Transverse colon (tissue), 4 donors: ENCODE results near the gene DNMBP. TPM values are rescaled to one million over a fixed set of nuclear protein-coding genes. Genes with fewer than 3 reads are reported as not detected.

ENCODE experiments used
- DNase-seq: peaks from one replicate; pipeline ENCODE4 v3.0.0-alpha.2; 2019
- H3K27ac ChIP-seq, 4 donors: fragments of 200-600 bp; sonication (generic); 2 replicates each; pipeline ENCODE4 v1.5.1; 2016 to 2018; ENCODE audit warnings: inconsistent platforms in 4 of 4
- H3K27me3 ChIP-seq: fragments of 200-600 bp; sonication (generic); 2 replicates; pipeline ENCODE4 v1.5.1; 2017; ENCODE audit warnings: inconsistent platforms
- H3K36me3 ChIP-seq, 4 donors: fragments of 200-600 bp; sonication (generic); 2 replicates each; pipeline ENCODE4 v1.5.1; 2017 to 2019; ENCODE audit warnings: inconsistent platforms in 4 of 4
- H3K4me1 ChIP-seq, 4 donors: fragments of 200-600 bp; sonication (generic); 2 replicates each; pipeline ENCODE4 v1.5.1; 2017 to 2020; ENCODE audit warnings: inconsistent platforms in 4 of 4
- H3K4me3 ChIP-seq, 4 donors: fragments of 200-600 bp; sonication (generic); 1 replicate in 1 of 4; 2 replicates in 3 of 4; pipeline versions ENCODE4 v1.5.1 to v1.6.1; 2017 to 2019; ENCODE audit warnings: inconsistent platforms in 4 of 4
- H3K9me3 ChIP-seq, 2 donors: fragments of 200-600 bp; sonication (generic); 2 replicates each; pipeline ENCODE4 v1.5.1; 2017 to 2019; ENCODE audit warnings: inconsistent platforms in 2 of 2
- CTCF ChIP-seq, 5 experiments: fragments of 200-600 bp in 3 of 5; fragments of 450-650 bp in 2 of 5; sonication (generic) in 3 of 5; IDR thresholded peaks; 1 replicate in 2 of 5; 2 replicates in 3 of 5; pipeline ENCODE4 v1.5.1; 2016 to 2017; ENCODE audit warnings: antibody characterized with exemption in 5 of 5, inconsistent platforms in 3 of 5, mild to moderate bottlenecking in 2 of 5, moderate library complexity in 1 of 5
- EP300 ChIP-seq: sonication (generic); formaldehyde crosslinking; IDR thresholded peaks from one replicate; pipeline ENCODE4 v1.6.1; 2017; ENCODE audit warnings: antibody characterized with exemption, low read depth
- POLR2A ChIP-seq: fragments of 450-650 bp; IDR thresholded peaks from one replicate; pipeline ENCODE4 v1.6.1; 2016; ENCODE audit warnings: antibody characterized with exemption, mild to moderate bottlenecking, moderate library complexity
- POLR2AphosphoS5 ChIP-seq, 3 donors: sonication (generic); formaldehyde crosslinking; IDR thresholded peaks; one replicate each; pipeline ENCODE4 v1.6.1; 2016; ENCODE audit warnings: antibody characterized with exemption in 3 of 3
- WGBS, 2 donors: methylation state at CpG; one replicate each; pipeline ENCODE4 v1.1.5; 2018; ENCODE audit warnings: low coverage in 1 of 2; 5-methylcytosine and 5-hydroxymethylcytosine counted together
- in situ Hi-C, 4 donors: fragments of 200-750 bp; cut with MboI; loops; one replicate each; pipeline versions ENCODE4 v1.15.0 to v1.15.1; 2017; ENCODE audit warnings: low sequenced_read_pairs in 3 of 4, low pct_ligation_motif_present in 1 of 4, low pct_unique_long_range_greater_than_20kb in 1 of 4
- intact Hi-C: fragments of 100-400 bp; cut with DNase I; formaldehyde crosslinking; loops from one replicate; pipeline ENCODE4 v1.15.1; 2023; ENCODE audit warnings: low total_unique reads
- total RNA-seq, 4 donors: library from RNA; depleted of rRNA; stranded (reverse); fragments of >200 nt; gene quantifications; one replicate each; pipeline ENCODE4 v1.1.0, GENCODE V29; 2016

The DNMBP gene
- total RNA-seq, result 10 to 100 TPM; 38.5 to 68.5 (median 48.0) TPM

- no peaks in the 10 kb centered on the region for H3K27me3 ChIP-seq
- DNase-seq, result peak; percentile 86
- H3K9me3 ChIP-seq, result no peaks in the 10 kb centered on the region
- TF ChIP-seq EP300, result no peak
- TF ChIP-seq POLR2A, result no peak
- TF ChIP-seq CTCF (IDR thresholded peaks at IDR 0.05), result peak; percentile 31 to 58 (median 46)
- peak; percentile 51 to 82 (median 72) for TF ChIP-seq POLR2AphosphoS5 (IDR thresholded peaks at IDR 0.05)
- no peaks in the 10 kb centered on the region for H3K36me3 ChIP-seq
- peaks cover 9 to 45% (median 37%) of the 10 kb centered on the region in 4 donors for H3K4me1 ChIP-seq
- 7 to 33% methylated on average over 6 to 29 of the region's 86 CpGs for WGBS, 2 donors
- in situ Hi-C loops, result no loop called here
- H3K4me3 ChIP-seq, result peak within 1 kb of the TSS; percentile 47 to 83 (median 56)
- peak within 1 kb of the TSS; percentile 79 to 85 (median 84) for H3K27ac ChIP-seq
- intact Hi-C loops, result no loop called here
Observed at GRCh38 chr10:100009793-100010676, at the start of gene DNMBP. DNMBP (minus strand) TSS chr10:100009947; CDS start chr10:99972124, 37,823 bp downstream.

- Histone ChIP-seq H3K27ac (no peak overlapping the region), H3K9me3 (peaks cover 0 to 5% of the 10 kb centered on the region in 2 donors), H3K27me3 (no peaks in the 10 kb centered on the region), H3K4me1 (no peaks in the 10 kb centered on the region), H3K4me3 (no peak overlapping the region), H3K36me3 (no peaks in the 10 kb centered on the region)
- DNase-seq, result no peak
- intact Hi-C loops (no loop called here), in situ Hi-C loops (no loop called here)
- TF ChIP-seq POLR2AphosphoS5 (IDR thresholded peaks at IDR 0.05), result no peak
- no peak for TF ChIP-seq CTCF (IDR thresholded peaks at IDR 0.05)
- 71 to 89% methylated on average over 1 of the region's 1 CpG for WGBS, 2 donors
Observed at GRCh38 chr10:100057948-100058347, 48.2 kb upstream of the DNMBP start.

- no peaks in the 10 kb centered on the region for H3K36me3 ChIP-seq
- intact Hi-C loops, result no loop called here
- H3K9me3 ChIP-seq, result peaks cover 0 to 5% of the 10 kb centered on the region in 2 donors
- TF ChIP-seq CTCF (IDR thresholded peaks at IDR 0.05), result no peak
- no peak for TF ChIP-seq EP300
- no peak for TF ChIP-seq POLR2AphosphoS5 (IDR thresholded peaks at IDR 0.05)
- no peak for TF ChIP-seq POLR2A
- no peak overlapping the region for H3K27ac ChIP-seq
- in situ Hi-C loops, result no loop called here
- no peak for DNase-seq
- 50 to 65% methylated on average over 2 to 6 of the region's 6 CpGs for WGBS, 2 donors
- H3K27me3 ChIP-seq, result no peaks in the 10 kb centered on the region
- H3K4me1 ChIP-seq, result no peaks in the 10 kb centered on the region
- no peak overlapping the region for H3K4me3 ChIP-seq
Observed at GRCh38 chr10:100053686-100054460, 44.1 kb upstream of the DNMBP start.

- DNase-seq, result peak; percentile 88
- Histone ChIP-seq H3K36me3 (no peaks in the 10 kb centered on the region), H3K27ac (no peak overlapping the region), H3K27me3 (no peaks in the 10 kb centered on the region), H3K4me3 (no peak overlapping the region), H3K4me1 (peaks cover 0 to 18% (median 4%) of the 10 kb centered on the region in 4 donors), H3K9me3 (no peaks in the 10 kb centered on the region)
- 18% methylated on average over 7 of the region's 7 CpGs; no CpG with 5 or more reads in 1 of the 2 donors for WGBS, 2 donors
- in situ Hi-C loops, result loop anchor here (5.0 to 10.0 kb wide), 2 partner anchors 191 to 199 kb away; no protein-coding TSS in a partner anchor
- TF ChIP-seq CTCF (IDR thresholded peaks at IDR 0.05) (peak; percentile 89 to 98 (median 96)), POLR2AphosphoS5 (IDR thresholded peaks at IDR 0.05) (no peak)
- intact Hi-C loops, result no loop called here
Observed at GRCh38 chr10:100046021-100046486, 36.3 kb upstream of the DNMBP start.
